Breast epithelium (tissue), 4 donors: ENCODE results near the gene FKBP14. TPM values are rescaled to one million over a fixed set of nuclear protein-coding genes. Genes with fewer than 3 reads are reported as not detected.
A peak's percentile ranks its signal among the peaks of the same experiment; 100 is the strongest.

ENCODE experiments used
- DNase-seq, 2 donors: peaks; one replicate each; pipeline ENCODE4 v3.0.0-alpha.2; 2019; ENCODE audit warnings: low spot score in 2 of 2
- H3K27ac ChIP-seq, 2 donors: fragments of 200-600 bp; sonication (generic) in 1 of 2; one replicate each; pipeline ENCODE4 v1.5.1; 2016 to 2019; ENCODE audit warnings: mild to moderate bottlenecking in 1 of 2
- H3K27me3 ChIP-seq, 2 donors: fragments of 200-600 bp; sonication (generic) in 1 of 2; one replicate each; pipeline versions ENCODE4 v1.5.1 to v1.6.0; 2017 to 2019; ENCODE audit warnings: control low read depth in 1 of 2, mild to moderate bottlenecking in 1 of 2
- H3K36me3 ChIP-seq: fragments of 200-600 bp; one replicate; pipeline ENCODE4 v1.5.1; 2019
- H3K4me1 ChIP-seq, 2 donors: fragments of 200-600 bp; sonication (generic); one replicate each; pipeline ENCODE4 v1.5.1; 2016 to 2019; ENCODE audit warnings: control low read depth in 1 of 2
- H3K4me3 ChIP-seq, 3 donors: fragments of 200-600 bp; sonication (generic); 1 replicate in 2 of 3; 2 replicates in 1 of 3; pipeline ENCODE4 v1.5.1; 2016 to 2019; ENCODE audit warnings: mild to moderate bottlenecking in 3 of 3, moderate library complexity in 2 of 3
- H3K9me3 ChIP-seq, 2 donors: fragments of 200-600 bp; sonication (generic) in 1 of 2; one replicate each; pipeline ENCODE4 v1.5.1; 2016 to 2019; ENCODE audit warnings: control low read depth in 1 of 2
- POLR2A ChIP-seq: fragments of 450-650 bp; IDR thresholded peaks from one replicate; pipeline ENCODE4 v1.6.1; 2016; ENCODE audit warnings: antibody characterized with exemption, mild to moderate bottlenecking, moderate library complexity
- POLR2AphosphoS5 ChIP-seq, 3 donors: sonication (generic); formaldehyde crosslinking; IDR thresholded peaks; one replicate each; pipeline ENCODE4 v1.6.1; 2017; ENCODE audit warnings: antibody characterized with exemption in 3 of 3
- intact Hi-C: fragments of 100-400 bp; cut with DNase I; formaldehyde crosslinking; loops from one replicate; pipeline ENCODE4 v1.15.1; 2023; ENCODE audit warnings: low total_unique reads
- total RNA-seq, 3 donors: library from RNA; depleted of rRNA; stranded (reverse); fragments of >200 nt; gene quantifications; one replicate each; pipeline ENCODE4 v1.1.0, GENCODE V29; 2016
- TF ChIP-seq, protein P1 (sequence below), 3 donors: fragments of 450-650 bp; IDR thresholded peaks; one replicate each; pipeline ENCODE4 v1.5.1; 2016 to 2017; ENCODE audit warnings: antibody characterized with exemption in 3 of 3, mild to moderate bottlenecking in 3 of 3, moderate library complexity in 3 of 3

Gene FKBP14
- total RNA-seq, 3 donors from 2014 or later: 3.8 to 13.0 (median 9.5) TPM

DNA sequence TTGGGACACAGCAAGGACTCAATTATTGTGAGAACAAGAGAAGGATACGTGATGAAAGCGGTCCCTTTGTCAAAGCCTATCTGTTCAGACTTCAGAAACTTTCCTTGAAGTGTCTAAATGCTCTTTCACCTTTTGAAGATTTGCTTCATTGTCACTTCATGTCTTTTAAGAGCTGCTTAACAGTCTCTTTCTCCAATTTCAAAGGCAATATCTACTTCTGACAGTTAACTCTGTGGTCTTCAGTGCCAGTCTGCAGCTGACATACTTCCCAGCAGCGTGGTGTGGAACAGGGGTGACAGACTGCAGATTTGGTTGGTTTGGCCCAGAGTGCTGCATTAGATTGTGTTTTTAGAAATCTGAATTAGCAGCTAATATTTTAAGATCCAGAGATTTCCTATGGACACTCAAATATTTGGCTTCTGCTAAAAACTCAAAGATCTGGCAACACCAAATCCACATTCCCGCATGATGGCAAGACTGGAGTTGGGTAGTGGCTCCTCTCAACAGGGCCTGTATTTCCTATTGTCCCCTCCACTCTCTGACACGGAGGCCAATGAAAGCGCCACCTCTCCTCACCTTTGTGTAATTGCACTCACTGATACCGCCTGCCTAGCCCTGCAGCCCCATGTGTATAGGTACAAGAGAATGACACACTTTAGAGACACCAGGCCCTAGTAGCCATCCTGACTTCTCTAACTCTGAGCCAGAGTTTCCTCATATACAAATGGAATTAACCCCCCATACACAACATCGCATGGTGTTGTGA is 48.4 kb downstream of the FKBP14 start:
- Histone ChIP-seq H3K27ac (no peak overlapping the region), H3K4me3 (no peak overlapping the region), H3K9me3 (no peaks in the 10 kb centered on the region), H3K36me3 (no peaks in the 10 kb centered on the region), H3K4me1 (no peaks in the 10 kb centered on the region), H3K27me3 (no peaks in the 10 kb centered on the region)
- no peak for DNase-seq
- intact Hi-C loops: no loop called here
- TF ChIP-seq POLR2A (no peak), POLR2AphosphoS5 (IDR thresholded peaks at IDR 0.05) (no peak)
- TF ChIP-seq, protein P1, sequence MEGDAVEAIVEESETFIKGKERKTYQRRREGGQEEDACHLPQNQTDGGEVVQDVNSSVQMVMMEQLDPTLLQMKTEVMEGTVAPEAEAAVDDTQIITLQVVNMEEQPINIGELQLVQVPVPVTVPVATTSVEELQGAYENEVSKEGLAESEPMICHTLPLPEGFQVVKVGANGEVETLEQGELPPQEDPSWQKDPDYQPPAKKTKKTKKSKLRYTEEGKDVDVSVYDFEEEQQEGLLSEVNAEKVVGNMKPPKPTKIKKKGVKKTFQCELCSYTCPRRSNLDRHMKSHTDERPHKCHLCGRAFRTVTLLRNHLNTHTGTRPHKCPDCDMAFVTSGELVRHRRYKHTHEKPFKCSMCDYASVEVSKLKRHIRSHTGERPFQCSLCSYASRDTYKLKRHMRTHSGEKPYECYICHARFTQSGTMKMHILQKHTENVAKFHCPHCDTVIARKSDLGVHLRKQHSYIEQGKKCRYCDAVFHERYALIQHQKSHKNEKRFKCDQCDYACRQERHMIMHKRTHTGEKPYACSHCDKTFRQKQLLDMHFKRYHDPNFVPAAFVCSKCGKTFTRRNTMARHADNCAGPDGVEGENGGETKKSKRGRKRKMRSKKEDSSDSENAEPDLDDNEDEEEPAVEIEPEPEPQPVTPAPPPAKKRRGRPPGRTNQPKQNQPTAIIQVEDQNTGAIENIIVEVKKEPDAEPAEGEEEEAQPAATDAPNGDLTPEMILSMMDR (IDR thresholded peaks at IDR 0.05): no peak

DNA sequence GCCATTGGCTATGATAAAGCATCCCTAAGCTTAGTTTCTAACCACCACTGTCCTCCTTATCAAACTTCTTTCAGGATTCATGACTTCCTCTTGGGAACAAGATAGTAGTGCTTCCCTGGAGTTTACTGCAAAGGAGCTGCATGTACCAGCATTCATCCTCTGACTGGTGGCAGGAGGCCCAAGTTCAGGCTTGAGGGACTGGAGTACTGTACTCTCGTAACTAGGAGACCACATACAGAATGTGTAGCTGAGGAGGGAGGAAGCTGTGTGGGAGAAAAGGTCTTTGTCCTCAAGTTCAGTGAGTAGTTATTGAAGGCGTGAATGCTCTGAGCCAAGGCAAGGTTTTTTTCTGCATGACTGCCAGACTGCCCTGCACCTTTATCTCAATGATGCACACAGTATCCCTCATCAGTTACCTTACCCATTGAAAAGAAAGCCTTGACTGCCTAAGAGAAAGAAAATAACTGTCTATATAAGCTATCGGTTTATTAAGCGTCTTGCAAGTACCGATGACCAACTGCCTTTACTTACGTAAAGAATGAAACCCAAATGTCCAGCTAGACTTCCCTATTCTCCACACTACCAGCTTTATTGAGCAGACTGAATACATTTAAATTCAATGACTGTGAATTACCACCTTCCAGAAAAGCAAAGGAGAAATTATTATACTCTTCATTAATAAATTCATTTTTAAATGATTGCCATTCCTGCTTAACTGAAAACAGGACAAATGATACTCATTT is 49.7 kb downstream of the FKBP14 start:
- H3K27me3 ChIP-seq: no peaks in the 10 kb centered on the region
- H3K27ac ChIP-seq: peak overlapping the region in 1 of 2 donors; percentile 4
- TF ChIP-seq, protein P1 (IDR thresholded peaks at IDR 0.05): no peak
- TF ChIP-seq POLR2AphosphoS5 (IDR thresholded peaks at IDR 0.05) (no peak), POLR2A (no peak)
- H3K4me3 ChIP-seq: no peak overlapping the region
- H3K36me3 ChIP-seq: no peaks in the 10 kb centered on the region
- no peaks in the 10 kb centered on the region for H3K9me3 ChIP-seq
- no peaks in the 10 kb centered on the region for H3K4me1 ChIP-seq
- intact Hi-C loops: no loop called here
- DNase-seq: no peak

DNA sequence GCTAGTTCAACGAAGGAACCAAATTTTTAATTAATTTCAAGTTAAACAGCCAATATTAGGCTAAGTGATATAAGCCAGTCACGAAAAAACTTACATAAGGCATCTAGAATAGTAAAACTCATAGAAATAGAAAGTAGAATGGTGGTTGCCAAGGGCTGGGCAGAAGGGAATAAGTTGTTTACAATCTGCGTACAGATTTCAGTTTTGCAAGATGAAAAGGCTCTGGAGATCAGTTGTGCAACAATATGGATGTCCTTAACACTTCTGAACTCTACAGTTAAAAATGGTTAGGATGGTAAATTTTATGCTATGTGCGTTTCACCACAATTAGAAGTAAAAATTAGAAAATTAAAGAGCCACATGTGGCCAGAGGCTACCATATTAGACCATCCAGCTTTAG is 50.2 kb downstream of the FKBP14 start:
- no peaks in the 10 kb centered on the region for H3K4me1 ChIP-seq
- DNase-seq: no peak
- peak overlapping the region in 1 of 3 donors; percentile 20 for H3K4me3 ChIP-seq
- intact Hi-C loops: no loop called here
- no peaks in the 10 kb centered on the region for H3K27me3 ChIP-seq
- H3K36me3 ChIP-seq: no peaks in the 10 kb centered on the region
- H3K9me3 ChIP-seq: no peaks in the 10 kb centered on the region
- TF ChIP-seq, protein P1 (IDR thresholded peaks at IDR 0.05): no peak
- TF ChIP-seq POLR2A (no peak), POLR2AphosphoS5 (IDR thresholded peaks at IDR 0.05) (no peak)
- H3K27ac ChIP-seq: no peak overlapping the region

DNA sequence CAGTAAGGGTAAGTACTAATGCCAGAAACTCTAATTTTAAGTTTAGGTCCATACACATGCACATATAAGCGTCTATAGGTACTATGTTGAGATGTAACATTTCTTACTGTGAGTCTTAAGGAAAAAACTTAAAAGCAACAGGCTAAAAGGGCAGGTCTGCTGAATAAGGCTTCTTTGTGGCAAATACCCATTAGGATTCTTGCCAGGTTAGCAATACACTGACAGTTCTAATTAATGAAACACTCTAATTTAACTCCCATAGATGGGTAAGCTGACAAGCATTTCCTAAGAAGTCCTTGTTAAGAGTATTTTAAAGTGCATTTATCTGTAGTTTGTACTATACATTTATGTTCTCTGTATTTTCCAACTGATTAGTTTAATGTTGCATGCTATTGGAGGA is 50.9 kb downstream of the FKBP14 start:
- no peaks in the 10 kb centered on the region for H3K9me3 ChIP-seq
- DNase-seq: no peak
- H3K4me3 ChIP-seq: no peak overlapping the region
- TF ChIP-seq POLR2AphosphoS5 (IDR thresholded peaks at IDR 0.05) (no peak), POLR2A (no peak)
- TF ChIP-seq, protein P1 (IDR thresholded peaks at IDR 0.05): no peak
- intact Hi-C loops: no loop called here
- no peaks in the 10 kb centered on the region for H3K36me3 ChIP-seq
- H3K27me3 ChIP-seq: no peaks in the 10 kb centered on the region
- no peak overlapping the region for H3K27ac ChIP-seq
- H3K4me1 ChIP-seq: no peaks in the 10 kb centered on the region

GRCh38 chr7:29974286-29974685 is 52.2 kb downstream of the FKBP14 start:
- Histone ChIP-seq H3K9me3 (no peaks in the 10 kb centered on the region), H3K27me3 (no peaks in the 10 kb centered on the region), H3K27ac (no peak overlapping the region), H3K4me1 (no peaks in the 10 kb centered on the region), H3K36me3 (no peaks in the 10 kb centered on the region), H3K4me3 (no peak overlapping the region)
- intact Hi-C loops: no loop called here
- TF ChIP-seq POLR2AphosphoS5 (IDR thresholded peaks at IDR 0.05) (no peak), POLR2A (no peak)
- TF ChIP-seq, protein P1 (IDR thresholded peaks at IDR 0.05): no peak
- DNase-seq: no peak
